Fibroblast of peridontal ligament (primary cell): Measurements from ENCODE around the gene FBLIM1.
"Not testable (repeated sequence)": the region's sequence is repeated elsewhere in the genome, so short reads cannot be mapped to it uniquely, and the experiment has no call there.

Source experiments
- DNase-seq: peaks from one replicate; pipeline ENCODE4 v3.0.0-alpha.2; 2010; ENCODE audit errors: extremely low read depth

FBLIM1 gene

DNA sequence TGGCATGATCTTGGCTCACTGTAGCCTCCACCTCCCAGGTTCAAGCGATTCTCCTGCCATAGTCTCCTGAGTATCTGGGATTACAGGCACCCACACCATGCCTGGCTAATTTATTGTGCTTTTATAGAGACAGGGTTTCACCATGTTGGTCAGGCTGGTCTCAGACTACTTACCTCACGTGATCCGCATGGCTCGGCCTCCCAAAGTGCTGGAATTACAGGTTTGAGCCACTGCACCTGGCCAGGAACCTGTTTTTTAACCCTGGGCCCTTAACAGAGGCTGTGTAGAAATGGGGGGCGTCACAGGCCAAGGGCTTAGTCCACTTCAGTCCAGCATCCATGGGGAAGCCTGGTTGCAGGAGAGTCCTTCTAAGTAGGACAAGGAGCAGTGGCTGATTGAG, 9.3 kb downstream of the FBLIM1 start:
- DNase-seq: no peak

DNA sequence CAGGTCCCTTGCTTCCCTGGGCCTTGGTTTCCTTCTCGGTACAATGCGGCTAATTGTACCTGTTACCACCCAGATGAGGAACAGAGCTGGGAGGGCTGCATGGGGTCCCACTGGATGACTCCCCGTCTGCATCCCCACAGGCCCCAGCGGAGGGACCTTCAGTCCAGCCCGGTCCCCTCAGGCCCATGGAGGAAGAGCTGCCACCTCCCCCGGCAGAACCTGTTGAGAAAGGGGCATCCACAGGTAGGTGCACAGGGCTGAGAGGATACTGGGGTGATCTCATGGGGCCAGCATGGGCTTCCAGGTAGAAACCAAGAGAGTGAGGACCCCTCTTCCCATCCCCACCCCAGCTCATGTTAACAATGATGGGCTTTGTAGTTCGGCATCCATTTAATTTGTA, 9.8 kb downstream of the FBLIM1 start:
- DNase-seq: no peak

DNA sequence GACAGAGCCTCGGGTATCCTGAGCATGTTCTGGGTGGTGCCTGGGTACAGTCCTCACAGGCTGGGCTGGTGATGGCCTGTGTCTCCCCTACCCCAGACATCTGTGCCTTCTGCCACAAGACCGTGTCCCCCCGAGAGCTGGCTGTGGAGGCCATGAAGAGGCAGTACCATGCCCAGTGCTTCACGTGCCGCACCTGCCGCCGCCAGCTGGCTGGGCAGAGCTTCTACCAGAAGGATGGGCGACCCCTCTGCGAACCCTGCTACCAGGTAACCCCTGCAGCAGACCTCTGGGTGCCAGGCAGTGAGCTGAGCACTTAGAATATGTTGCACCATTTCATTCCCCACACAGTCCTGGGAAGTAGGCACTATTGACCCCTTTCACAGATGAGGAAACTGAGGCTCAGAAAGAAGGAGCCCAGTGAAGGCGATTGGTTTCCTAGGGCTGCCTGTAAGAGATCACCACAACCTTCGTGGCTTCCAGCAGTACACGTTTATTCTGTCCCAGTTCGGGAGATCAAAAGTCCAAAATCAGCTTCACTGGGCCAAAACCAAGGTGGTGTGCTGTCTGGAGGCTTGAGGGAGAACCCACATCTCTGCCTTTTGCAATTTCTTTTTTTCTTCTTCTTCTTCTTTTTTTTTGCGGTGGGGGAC, 11.8 kb downstream of the FBLIM1 start:
- DNase-seq: no peak

DNA sequence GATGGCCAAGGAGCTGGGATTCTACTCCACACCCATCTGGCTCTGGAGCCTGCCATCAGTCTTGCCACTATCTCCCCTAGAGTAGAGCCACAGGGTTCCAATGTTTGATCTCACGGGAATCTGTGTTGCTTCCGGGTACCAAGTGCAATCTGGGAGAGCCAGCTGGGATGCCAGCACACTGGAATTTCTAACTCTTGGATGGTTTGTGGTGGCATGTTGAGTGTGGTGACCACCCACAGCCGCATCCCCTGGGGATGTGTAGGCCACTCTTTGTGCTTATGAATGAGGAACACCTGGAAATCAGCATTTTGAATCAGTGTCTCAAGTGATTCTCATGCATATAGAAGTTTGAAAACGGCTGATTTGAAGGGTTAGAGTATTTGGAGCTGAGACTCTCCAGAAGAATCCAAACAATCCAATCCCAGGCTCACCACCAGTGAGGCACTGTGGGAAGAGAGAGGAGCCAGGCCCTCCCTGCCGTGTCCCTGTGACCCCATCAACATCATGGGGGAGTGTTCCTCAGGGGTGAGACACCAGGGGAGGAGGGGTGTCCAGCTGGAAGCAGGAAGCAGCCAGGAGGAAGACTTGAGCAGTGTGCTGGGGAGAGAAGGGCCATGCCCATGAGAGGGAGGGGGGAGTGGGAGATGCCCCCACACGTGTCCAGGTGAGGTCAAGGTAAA, 13.4 kb downstream of the FBLIM1 start:
- DNase-seq: no peak

DNA sequence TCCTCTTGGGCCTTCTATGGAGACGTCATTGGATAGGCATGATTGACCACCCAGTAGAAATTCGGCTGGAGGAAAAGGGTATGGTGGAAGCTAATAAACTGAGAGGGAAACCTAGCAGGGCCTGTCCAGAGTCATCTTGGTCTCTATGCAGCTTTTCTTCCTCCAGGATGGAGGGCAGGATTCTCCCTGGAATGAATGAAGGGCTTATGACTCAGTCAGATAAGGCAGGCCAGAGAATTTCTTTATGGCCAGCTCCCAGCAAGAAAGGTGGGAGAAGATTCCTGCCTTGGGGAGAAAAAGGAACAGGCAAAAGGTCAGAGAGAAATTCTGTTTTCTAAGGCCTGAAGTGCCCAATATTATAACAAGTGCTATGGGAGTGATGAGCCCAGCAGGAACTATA, 17.1 kb downstream of the FBLIM1 start:
- no peak for DNase-seq

DNA sequence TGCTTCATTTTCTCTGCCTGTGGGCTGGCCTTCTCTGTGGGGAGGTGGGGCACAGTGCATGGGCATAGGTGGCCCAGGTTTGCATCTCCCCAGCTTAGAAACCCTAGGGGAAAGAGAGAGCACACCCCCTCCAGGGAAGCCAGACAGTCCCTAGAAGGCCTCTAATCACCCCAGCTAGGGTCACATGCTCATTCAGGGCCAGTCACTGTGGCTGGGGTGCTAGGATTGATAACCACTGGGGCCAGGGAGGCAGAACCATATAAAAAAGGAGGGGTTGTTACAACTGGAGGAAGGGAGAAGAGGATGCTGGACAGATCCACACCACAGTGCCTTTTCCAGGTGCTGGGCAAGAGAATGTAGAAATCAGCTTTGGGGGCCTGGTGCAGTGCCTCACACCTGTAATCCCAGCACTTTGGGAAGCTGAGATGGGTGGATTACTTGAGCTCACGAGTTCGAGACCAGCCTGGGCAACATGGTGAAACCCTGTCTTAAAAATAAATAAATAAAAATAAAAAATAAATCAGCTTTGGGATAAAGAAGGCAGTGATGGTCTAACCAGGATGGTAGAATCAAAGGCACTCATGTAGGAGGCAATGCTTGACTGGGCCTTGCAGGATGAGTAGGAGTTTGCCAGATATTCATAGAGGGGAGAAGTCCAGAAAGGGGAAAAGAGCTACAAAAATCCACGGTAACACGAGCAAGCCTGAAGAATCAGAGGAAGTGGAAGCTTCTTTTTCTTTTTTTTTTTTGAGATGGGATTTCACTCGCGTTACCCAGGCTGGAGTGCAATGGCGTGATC, 19.5 kb downstream of the FBLIM1 start:
- no peak for DNase-seq

DNA sequence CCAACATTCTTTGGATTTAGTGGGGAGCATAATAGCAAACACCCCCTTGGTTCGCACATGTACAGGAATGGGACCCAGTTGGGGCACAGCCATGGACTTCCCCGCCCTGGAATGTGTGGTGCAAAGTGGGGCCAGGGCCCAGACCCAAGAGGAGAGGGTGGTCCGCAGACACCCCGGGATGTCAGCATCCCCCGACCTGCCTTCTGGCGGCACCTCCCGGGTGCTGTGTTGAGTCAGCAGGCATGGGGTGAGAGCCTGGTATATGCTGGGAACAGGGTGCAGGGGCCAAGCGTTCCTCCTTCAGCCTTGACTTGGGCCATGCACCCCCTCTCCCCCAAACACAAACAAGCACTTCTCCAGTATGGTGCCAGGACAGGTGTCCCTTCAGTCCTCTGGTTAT, 27.1 kb downstream of the FBLIM1 start:
- DNase-seq: no peak

DNA sequence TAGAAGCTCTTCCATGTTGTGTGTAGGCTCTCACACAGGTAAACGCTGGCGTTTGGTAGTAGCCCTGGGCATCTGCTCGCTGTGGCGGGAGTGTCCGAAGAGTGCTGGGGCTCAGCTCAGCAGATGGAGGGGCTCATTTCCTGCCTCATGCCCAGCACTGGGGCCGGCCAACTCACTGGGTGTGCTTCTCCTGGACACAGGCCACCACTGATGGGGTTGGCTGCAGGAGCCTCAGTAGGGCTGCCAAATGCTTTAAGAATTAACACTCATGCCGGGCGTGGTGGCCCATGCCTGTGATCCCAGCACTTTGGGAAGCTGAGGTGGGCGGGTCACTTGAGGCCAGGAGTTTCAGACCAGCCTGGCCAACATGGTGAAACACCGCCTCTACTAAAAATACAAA, 28.0 kb downstream of the FBLIM1 start:
- peak; percentile 30 for DNase-seq

DNA sequence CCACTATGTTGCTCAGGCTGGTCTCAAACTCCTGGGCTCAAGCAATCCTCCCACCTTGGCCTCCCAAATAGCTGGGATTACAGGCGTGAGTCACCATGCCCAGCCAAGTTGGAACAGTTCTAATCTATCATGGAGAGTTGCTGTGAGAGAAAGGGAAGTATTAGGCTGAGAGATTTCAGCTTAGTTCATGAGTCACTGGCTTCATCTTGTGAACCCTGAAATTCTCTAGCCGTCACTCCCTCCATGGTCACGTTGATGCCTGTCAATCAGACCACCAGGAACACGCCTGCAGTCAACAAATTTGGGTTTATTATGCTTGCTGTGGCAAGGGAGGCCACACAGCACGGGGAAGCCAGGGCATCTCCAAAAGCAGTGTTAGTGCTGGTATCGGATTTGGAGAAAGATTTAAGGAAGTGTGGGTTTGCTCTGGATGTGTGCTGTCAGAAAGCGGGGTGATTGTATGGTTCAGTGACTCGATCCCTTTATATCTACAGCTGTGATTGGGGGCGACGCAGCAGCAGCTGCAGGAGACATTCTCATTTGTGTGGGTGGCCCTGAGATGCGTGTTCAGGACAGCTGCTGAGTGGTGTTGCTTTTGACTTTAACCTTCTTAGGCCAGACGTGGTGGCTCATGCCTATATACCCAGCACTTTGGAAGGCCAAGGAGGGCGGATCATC, 30.2 kb downstream of the FBLIM1 start:
- peak; percentile 35 for DNase-seq

DNA sequence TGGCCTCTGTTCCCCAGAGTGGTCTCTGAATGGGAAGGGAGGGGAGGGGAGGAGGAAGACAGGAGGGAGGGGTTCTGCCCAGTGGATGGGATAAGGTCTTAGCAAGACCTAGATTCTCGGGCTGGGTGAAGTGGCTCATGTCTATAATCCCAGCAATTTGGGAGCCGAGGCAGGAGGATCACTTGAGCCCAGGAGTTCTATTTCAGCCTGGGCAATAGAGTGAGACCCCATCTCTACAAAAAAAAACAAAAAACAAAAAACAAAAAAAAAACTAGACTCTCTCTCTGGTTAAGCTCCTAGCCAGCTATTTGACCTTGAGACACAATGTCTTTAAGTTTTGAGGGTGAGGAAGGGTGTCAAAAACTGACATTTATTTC, 37.5 kb downstream of the FBLIM1 start:
- DNase-seq: no peak

DNA sequence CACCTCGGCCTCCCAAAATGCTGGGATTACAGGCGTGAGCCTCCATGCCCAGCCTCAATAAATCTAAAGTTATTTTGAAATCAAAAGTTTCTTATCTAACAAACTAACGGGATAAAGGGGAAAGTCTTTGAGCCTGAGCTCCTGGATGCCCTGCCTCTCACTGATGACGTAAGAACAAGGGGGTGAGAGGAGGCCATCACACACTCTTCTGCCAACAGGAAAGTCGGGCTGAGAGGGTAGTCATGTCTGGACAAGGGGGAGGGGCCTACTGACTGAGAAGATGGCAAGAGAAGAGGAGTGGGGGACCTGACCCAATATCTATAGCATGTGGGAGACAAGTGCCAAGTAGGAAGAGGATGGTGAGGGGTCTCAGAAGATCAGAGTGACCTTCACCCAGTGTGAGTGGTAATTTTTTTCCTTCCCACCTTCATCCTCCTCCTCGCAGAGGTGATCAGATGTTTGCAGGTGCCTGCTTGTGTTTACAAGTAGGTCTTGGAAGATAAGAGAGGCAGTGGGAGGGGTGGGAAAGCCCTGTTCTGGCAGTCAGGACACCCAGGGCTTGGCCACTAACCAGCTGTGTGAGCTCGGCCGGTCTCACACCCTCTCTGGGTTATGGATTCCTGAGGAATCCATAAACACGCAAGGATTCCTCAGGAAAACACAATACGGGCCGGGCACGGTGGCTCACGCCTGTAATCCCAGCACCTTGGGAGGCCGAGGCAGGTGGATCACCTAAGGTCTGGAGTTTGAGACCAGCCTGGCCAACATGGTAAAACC, 39.2 kb downstream of the FBLIM1 start:
- DNase-seq: no peak

DNA sequence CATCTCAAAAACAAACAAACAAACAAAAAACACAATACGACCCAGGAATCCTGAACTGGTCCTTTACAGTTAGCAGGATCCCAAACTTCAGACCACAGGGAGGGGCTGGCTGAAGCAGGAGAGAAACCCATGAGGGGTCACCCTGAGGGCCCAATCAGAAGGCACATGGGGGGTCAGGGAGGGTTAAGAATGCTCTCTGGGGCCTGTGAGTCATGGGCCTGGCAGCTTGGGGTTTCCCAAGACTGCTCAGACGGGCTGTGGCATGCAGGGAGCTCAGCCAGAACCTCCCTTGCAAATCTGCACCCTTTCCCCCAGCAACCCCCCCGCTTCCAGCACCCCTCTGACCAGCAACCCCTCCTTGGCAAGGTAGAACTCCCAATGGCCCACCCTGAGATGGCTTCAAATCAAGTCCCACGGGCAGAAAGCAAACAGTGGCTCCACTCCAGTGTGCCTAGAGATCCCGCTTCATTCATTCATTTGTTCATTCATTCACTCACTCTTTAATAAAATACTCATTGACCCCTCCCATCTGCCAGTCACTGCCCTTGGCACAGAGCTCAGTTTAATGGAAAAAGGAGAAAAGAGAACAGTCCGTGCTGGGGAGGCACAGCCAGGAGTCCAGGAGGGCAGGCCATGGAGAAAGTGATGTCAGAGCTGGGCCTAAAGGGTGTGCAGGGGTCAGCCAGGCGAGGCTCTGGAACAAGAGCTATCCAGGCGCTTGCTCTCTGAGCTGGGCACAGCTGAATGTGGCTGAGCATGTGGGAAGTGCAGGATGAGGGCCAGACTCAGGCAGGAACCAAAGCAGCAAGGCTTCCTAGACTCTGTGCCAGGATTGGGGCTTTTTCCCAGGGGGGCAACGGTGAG, 40.6 kb downstream of the FBLIM1 start:
- peak; percentile 97 for DNase-seq

DNA sequence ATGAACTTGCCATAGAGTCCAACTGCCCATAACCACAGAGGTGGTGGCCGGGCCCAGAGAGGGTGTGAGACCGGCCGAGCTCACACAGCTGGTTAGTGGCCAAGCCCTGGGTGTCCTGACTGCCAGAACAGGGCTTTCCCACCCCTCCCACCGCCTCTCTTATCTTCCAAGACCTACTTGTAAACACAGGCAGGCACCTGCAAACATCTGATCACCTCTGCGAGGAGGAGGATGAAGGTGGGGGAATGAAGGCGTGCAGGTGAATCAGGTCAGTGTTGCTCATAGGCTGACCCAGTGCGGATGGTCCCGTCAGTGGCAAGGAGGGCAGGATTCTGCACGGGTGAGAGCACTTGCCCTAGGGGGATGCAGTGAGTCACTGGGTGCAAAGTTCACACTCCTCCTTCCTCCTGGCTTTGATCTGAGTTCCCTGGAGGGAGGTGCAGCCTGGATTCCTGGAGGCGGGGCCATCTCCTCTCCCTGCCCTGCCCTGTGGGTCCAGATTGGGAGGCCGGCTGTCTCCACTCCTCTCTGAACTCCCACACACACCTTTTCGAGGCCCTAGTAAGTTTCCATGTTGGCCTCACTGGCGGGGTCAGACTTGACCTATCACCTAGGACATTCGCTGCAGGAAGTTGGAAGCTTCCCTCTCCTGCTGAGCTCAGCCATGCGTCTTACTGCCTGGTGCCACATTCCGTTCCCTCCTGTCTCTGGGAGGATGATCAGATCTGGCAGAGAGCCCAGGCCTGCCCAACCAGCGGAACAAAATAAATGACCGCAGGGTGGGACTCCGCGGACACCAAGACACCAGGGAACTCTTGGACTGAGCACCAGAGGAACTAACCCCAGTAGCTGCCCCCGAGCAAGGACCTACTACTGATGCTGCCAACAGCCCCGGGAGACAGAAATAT, 41.6 kb downstream of the FBLIM1 start:
- DNase-seq: peak; percentile 12

DNA sequence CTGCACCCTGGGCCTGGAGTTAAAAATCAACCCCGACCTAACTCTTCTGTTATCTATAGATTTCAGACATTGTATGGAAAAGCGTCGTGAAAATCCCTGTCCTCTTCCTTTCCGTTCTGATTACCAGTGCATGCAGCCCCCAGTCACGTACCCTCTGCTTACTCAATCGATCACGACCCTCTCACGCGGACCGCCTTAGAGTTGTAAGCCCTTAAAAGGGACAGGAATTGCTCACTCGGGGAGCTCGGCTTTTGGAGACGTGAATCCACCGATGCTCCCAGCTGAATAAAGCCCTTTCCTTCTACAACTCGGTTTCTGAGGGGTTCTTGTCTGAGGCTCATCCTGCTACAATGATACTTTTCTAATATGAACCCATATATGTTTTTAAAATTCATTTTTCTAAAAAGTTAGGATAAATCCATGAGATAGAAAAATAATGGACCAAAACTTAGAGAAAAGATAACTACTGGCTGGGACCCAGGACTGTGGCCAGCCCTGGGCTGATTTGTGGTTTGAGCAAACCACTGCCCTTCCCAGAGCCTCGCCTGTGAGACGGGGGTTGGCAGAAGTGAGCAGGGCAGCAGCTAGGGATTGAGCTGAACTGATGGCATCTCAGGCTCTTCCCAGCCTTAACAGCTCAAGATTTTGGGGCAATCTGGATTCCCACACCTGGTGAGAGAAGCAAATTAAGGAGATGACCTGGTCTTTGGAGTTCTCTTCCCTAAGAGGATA, 43.8 kb downstream of the FBLIM1 start:
- peak; percentile 69 for DNase-seq

DNA sequence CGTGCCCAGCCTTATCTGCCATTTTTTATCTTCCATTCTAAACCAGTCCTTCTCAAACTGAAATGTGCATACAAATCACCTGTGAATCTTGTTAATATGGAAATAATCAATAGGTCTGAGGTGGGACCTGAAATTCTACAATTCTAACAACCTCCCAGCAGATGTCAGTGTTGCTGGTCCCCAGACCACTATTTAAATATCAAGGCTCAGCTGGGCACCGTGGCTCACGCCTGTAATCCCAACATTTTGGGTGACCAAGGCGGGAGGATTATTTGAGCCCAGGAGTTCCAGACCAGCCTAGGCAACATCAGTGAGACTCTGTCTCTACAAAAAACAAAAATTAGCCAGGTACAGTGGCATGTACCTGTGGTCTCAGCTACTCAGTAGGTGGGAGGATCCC, 44.8 kb downstream of the FBLIM1 start:
- DNase-seq: peak; percentile 37

DNA sequence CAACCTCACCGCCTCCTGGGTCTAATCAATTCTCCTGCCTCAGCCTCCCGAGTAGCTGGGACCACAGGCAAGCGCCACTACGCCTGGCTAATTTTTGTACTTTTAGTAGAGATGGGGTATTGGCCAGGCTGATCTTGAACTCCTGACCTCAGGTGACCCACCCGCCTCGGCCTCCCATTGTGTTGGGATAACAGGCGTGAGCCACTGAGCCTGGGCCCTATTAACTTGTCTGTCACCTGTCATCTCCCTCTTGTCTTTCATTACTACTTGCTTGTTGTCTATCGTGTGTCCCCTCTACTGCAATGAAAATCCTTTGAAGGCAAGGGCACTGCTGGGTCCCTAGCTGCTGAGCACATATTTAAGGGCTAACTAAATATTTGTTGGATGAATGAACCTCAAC, 45.5 kb downstream of the FBLIM1 start:
- no peak for DNase-seq

DNA sequence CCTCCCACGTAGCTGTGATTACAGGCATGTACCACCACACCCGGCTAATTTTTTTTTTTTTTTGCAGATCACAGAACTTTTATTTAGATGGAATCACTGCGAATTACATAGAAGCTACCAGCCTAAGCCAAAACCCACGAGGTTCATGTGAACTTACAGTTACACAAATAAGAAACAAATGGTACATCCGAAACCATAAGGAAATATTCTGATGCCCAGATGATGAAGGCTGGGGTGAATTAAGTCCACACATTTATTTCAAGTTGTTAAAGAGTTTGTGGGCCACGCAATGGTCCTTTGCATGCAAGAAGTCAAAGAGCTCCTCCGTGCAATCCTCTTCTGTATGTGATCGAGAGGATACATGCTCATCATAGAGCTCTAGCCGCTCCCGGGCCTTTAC, 48.5 kb downstream of the FBLIM1 start:
- peak; percentile 18 for DNase-seq

DNA sequence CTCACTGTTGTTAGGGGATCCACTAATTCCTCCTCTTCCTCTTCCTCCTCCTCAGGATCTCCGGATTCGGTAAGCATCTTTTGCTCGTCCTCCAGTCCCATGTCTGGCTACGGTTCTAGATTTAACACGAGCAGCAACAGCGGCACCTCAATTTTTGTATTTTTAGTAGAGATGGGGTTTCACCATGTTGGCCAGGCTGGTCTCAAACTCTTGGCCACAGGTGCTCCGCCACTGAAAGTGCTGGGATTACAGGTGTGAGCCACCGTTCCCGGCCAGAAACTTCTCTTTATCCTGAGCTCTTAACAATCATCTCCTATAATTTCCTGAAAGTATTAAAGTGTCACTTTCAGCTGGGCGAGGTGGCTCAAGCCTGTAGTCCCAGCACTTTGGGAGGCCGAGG, 49.0 kb downstream of the FBLIM1 start, which contains the start of gene UQCRHL:
TSS of gene UQCRHL (minus strand) at position 101 of the 400 bp plus-strand sequence. CDS start at position 101, 0 bp downstream.
- DNase-seq: not testable (repeated sequence)

DNA sequence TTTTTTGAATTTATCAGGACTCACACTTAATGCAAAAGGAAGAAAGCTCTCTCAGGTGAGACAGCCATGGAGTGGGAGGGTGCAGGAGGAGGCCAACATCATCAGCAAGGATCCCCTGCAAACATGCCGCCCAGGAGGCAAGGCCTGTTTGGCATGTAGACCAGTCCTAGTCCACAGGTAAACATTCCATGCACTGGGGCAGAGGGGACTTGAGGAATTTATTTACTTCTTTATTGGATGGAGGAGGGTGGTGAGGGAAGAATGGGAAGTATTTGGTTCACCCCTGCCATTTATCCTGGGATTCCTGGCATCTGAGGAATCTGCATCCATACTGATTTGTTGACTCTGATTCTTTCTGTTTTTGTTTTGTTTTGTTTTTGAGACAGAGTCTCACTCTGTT, 50.4 kb downstream of the FBLIM1 start:
- no peak for DNase-seq
